HEK293T (cell line): ENCODE results near the gene ANO9.

Source experiments
- CTCF ChIA-PET: fragments of 350-600 bp; formaldehyde crosslinking; extraction: SDS; loops from one replicate; lab custom pipeline; 2021; ENCODE audit warnings: antibody characterized with exemption, inconsistent platforms; lab: Yijun Ruan, JAX
- POLR2A ChIA-PET: fragments of 350-600 bp; formaldehyde crosslinking; extraction: SDS; loops from one replicate; lab custom pipeline; 2020; ENCODE audit warnings: antibody characterized with exemption, inconsistent platforms; lab: Yijun Ruan, JAX
- DNase-seq: peaks from one replicate; pipeline ENCODE4 v3.0.0; 2012; ENCODE audit warnings: mixed read lengths; ENCODE audit errors: extremely low spot score
- ARNT ChIP-seq: fragments of 450-650 bp; IDR thresholded peaks from 2 replicates; pipeline ENCODE4 v1.6.1; 2017; ENCODE audit warnings: mild to moderate bottlenecking
- BHLHE40 ChIP-seq: fragments of 450-650 bp; IDR thresholded peaks from 2 replicates; pipeline ENCODE4 v1.6.1; 2016; ENCODE audit warnings: mild to moderate bottlenecking, moderate library complexity, borderline replicate concordance
- CTBP1 ChIP-seq: fragments of 450-650 bp; IDR thresholded peaks from 2 replicates; pipeline ENCODE4 v1.6.1; 2016; ENCODE audit warnings: borderline replicate concordance
- ELF4 ChIP-seq: fragments of 450-650 bp; IDR thresholded peaks from 2 replicates; pipeline ENCODE4 v1.6.1; 2017; ENCODE audit warnings: antibody characterized with exemption
- FOXA1 ChIP-seq: fragments of 450-650 bp; IDR thresholded peaks from 2 replicates; pipeline ENCODE4 v1.6.1; 2016; ENCODE audit warnings: mild to moderate bottlenecking
- FOXK2 ChIP-seq: fragments of 450-650 bp; IDR thresholded peaks from 2 replicates; pipeline ENCODE4 v1.6.1; 2016; ENCODE audit warnings: mild to moderate bottlenecking
- FOXM1 ChIP-seq: fragments of 450-650 bp; IDR thresholded peaks from 2 replicates; pipeline ENCODE4 v1.6.1; 2017; ENCODE audit warnings: mild to moderate bottlenecking, borderline replicate concordance
- HDGF ChIP-seq: fragments of 450-650 bp; IDR thresholded peaks from 2 replicates; pipeline ENCODE4 v1.6.1; 2017; ENCODE audit warnings: antibody characterized with exemption, borderline replicate concordance
- L3MBTL2 ChIP-seq: fragments of 450-650 bp; conservative IDR thresholded peaks from 2 replicates; pipeline ENCODE4 v1.6.1; 2016; ENCODE audit warnings: mild to moderate bottlenecking
- LEF1 ChIP-seq: fragments of 450-650 bp; IDR thresholded peaks from 2 replicates; pipeline ENCODE4 v1.6.1; 2017; ENCODE audit warnings: mild to moderate bottlenecking, borderline replicate concordance
- NFRKB ChIP-seq: fragments of 450-650 bp; IDR thresholded peaks from 2 replicates; pipeline ENCODE4 v1.6.1; 2016; ENCODE audit warnings: mild to moderate bottlenecking, moderate library complexity
- PKNOX1 ChIP-seq: fragments of 450-650 bp; IDR thresholded peaks from 2 replicates; pipeline ENCODE4 v1.6.1; 2016
- SP1 ChIP-seq: fragments of 450-650 bp; IDR thresholded peaks from 2 replicates; pipeline ENCODE4 v1.6.1; 2017
- SUZ12 ChIP-seq: fragments of 450-650 bp; IDR thresholded peaks from 2 replicates; pipeline ENCODE4 v1.6.1; 2016; ENCODE audit warnings: mild to moderate bottlenecking
- TARDBP ChIP-seq: fragments of 450-650 bp; IDR thresholded peaks from 2 replicates; pipeline ENCODE4 v1.6.1; 2016
- ZNF384 ChIP-seq: fragments of 450-650 bp; IDR thresholded peaks from 2 replicates; pipeline ENCODE4 v1.6.1; 2016

Gene ANO9

GRCh38 chr11:380095-380480 lies 61.7 kb downstream of the ANO9 start:
- ChIA-PET CTCF (no interaction called here), POLR2A (no interaction called here)
- TF ChIP-seq TARDBP, result no peak
- TF ChIP-seq L3MBTL2, result no peak
- no peak for TF ChIP-seq ZNF384
- TF ChIP-seq FOXK2, result no peak
- TF ChIP-seq ELF4, result no peak
- no peak for TF ChIP-seq CTBP1
- no peak for TF ChIP-seq PKNOX1
- no peak for TF ChIP-seq LEF1
- no peak for TF ChIP-seq HDGF
- no peak for TF ChIP-seq ARNT
- TF ChIP-seq NFRKB, result no peak
- DNase-seq, result no peak

GRCh38 chr11:379205-380094 lies 62.4 kb downstream of the ANO9 start:
- no peak for DNase-seq
- CTCF ChIA-PET, result no interaction called here
- POLR2A ChIA-PET, result no interaction called here
- no peak for TF ChIP-seq TARDBP
- no peak for TF ChIP-seq NFRKB
- no peak for TF ChIP-seq HDGF
- TF ChIP-seq LEF1, result no peak

GRCh38 chr11:377883-378500 lies 63.8 kb downstream of the ANO9 start:
- CTCF ChIA-PET, result no interaction called here
- TF ChIP-seq FOXA1, result no peak
- no peak for TF ChIP-seq ARNT
- no peak for TF ChIP-seq FOXM1
- TF ChIP-seq ZNF384, result no peak
- no peak for TF ChIP-seq SP1
- no peak for TF ChIP-seq NFRKB
- no peak for TF ChIP-seq BHLHE40
- TF ChIP-seq SUZ12, result no peak
- no peak for TF ChIP-seq PKNOX1
- TF ChIP-seq LEF1, result no peak
- no peak for TF ChIP-seq TARDBP
- DNase-seq, result no peak
- POLR2A ChIA-PET, result no interaction called here

- CTCF ChIA-PET, result no interaction called here
- no peak for TF ChIP-seq HDGF
- TF ChIP-seq PKNOX1, result no peak
- no peak for TF ChIP-seq L3MBTL2
- no peak for TF ChIP-seq SUZ12
- no peak for TF ChIP-seq FOXK2
- TF ChIP-seq FOXM1, result no peak
- no peak for TF ChIP-seq NFRKB
- POLR2A ChIA-PET, result no interaction called here
- DNase-seq, result no peak
Measured at GRCh38 chr11:377174-377865, 64.5 kb downstream of the ANO9 start.

GRCh38 chr11:376531-377173 lies 65.2 kb downstream of the ANO9 start:
- POLR2A ChIA-PET, result no interaction called here
- DNase-seq, result no peak
- TF ChIP-seq ARNT (no peak), FOXM1 (no peak), HDGF (no peak), BHLHE40 (no peak), CTBP1 (no peak), SUZ12 (no peak), L3MBTL2 (no peak), NFRKB (no peak), TARDBP (no peak), SP1 (no peak), LEF1 (no peak)
- CTCF ChIA-PET, result no interaction called here
